Spleen (tissue), 7 donors: ENCODE results near the gene RANBP3.

Experiments used
- POLR2A ChIP-seq, 3 donors: fragments of 450-650 bp; IDR thresholded peaks; one replicate each; pipeline ENCODE4 v1.5.1; 2017; ENCODE audit warnings: antibody characterized with exemption in 3 of 3, mild to moderate bottlenecking in 1 of 3
- POLR2AphosphoS5 ChIP-seq, 3 donors: sonication (generic); formaldehyde crosslinking; IDR thresholded peaks; one replicate each; pipeline ENCODE4 v1.5.1; 2017; ENCODE audit warnings: antibody characterized with exemption in 3 of 3
- TF ChIP-seq, protein P1 (sequence below), 11 experiments: fragments of 200-600 bp in 7 of 11; fragments of 450-650 bp in 4 of 11; sonication (generic) in 4 of 11; IDR thresholded peaks in 8 of 11; conservative IDR thresholded peaks in 3 of 11; 1 replicate in 7 of 11; 2 replicates in 4 of 11; pipeline versions ENCODE4 v1.4.0 to v1.8.0; 2016 to 2021; ENCODE audit warnings: antibody characterized with exemption in 11 of 11, inconsistent platforms in 4 of 11, mild to moderate bottlenecking in 1 of 11
- donor health status: DM: no; HTN: no; CAD: no; lungs with moderate emphysema.
- donor health status: DM: no; HTN: no; CAD: no.
- donor health status: DM: no; HTN: no; CAD: no.

GRCh38 chr19:5905114-5905778, 72.7 kb downstream of the RANBP3 start:
- TF ChIP-seq, protein P1, sequence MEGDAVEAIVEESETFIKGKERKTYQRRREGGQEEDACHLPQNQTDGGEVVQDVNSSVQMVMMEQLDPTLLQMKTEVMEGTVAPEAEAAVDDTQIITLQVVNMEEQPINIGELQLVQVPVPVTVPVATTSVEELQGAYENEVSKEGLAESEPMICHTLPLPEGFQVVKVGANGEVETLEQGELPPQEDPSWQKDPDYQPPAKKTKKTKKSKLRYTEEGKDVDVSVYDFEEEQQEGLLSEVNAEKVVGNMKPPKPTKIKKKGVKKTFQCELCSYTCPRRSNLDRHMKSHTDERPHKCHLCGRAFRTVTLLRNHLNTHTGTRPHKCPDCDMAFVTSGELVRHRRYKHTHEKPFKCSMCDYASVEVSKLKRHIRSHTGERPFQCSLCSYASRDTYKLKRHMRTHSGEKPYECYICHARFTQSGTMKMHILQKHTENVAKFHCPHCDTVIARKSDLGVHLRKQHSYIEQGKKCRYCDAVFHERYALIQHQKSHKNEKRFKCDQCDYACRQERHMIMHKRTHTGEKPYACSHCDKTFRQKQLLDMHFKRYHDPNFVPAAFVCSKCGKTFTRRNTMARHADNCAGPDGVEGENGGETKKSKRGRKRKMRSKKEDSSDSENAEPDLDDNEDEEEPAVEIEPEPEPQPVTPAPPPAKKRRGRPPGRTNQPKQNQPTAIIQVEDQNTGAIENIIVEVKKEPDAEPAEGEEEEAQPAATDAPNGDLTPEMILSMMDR (IDR thresholded peaks at IDR 0.05 in 8 of 11, conservative IDR thresholded peaks at IDR 0.05 in 3 of 11) = no peak
- TF ChIP-seq POLR2AphosphoS5 (IDR thresholded peaks at IDR 0.05) (no peak), POLR2A (IDR thresholded peaks at IDR 0.05) (no peak)
